ENCODE results near the gene ALS2CL. TPM values are rescaled to one million over a fixed set of nuclear protein-coding genes. Genes with fewer than 3 reads are reported as not detected.

The ALS2CL gene
- total and polyA plus RNA-seq, 2 donors (not counting 3 experiments of a cell fraction or from before 2014, with no cell fraction given): 7.8 to 10.1 TPM

GRCh38 chr3:46675843-46676567 lies 17.5 kb downstream of the ALS2CL start:
- Histone ChIP-seq H3K4me3 (replicated peaks in 1 of 3; ENCODE audit: insufficient read depth in 1 of 3, low read depth in 1 of 3, low read length in 3 of 3) (no peak overlapping the region), H3K9me3 (replicated peaks; ENCODE audit: control insufficient read depth, insufficient read depth, low read length) (no peaks in the 10 kb centered on the region), H3K4me1 (ENCODE audit: control insufficient read depth, extremely low read depth, insufficient read depth, low read length) (no peaks in the 10 kb centered on the region), H3K4me2 (ENCODE audit: insufficient read depth, low read length) (no peak overlapping the region), H3K27me3 (ENCODE audit: control insufficient read depth in 2 of 2, insufficient read depth in 2 of 2, low read length in 2 of 2) (no peaks in the 10 kb centered on the region), H3K79me2 (ENCODE audit: control insufficient read depth, insufficient read depth, low read length) (no peaks in the 10 kb centered on the region), H2AFZ (ENCODE audit: low read depth, low read length) (no peak overlapping the region), H3K9ac (replicated peaks; ENCODE audit: extremely low read depth, insufficient read depth, low read length) (no peak overlapping the region), H3K9me1 (replicated peaks; ENCODE audit: control insufficient read depth, extremely low read depth, insufficient read depth, low read length) (no peaks in the 10 kb centered on the region), H4K20me1 (replicated peaks; ENCODE audit: control insufficient read depth, extremely low read depth, insufficient read depth, low read length) (no peaks in the 10 kb centered on the region), H3K36me3 (ENCODE audit: control insufficient read depth in 2 of 2, extremely low read depth in 1 of 2, insufficient read depth in 2 of 2, low read length in 2 of 2) (no peaks in the 10 kb centered on the region), H3K27ac (ENCODE audit: insufficient read depth, low read depth, low read length) (no peak overlapping the region)
- DNase-seq (ENCODE audit: low read depth, low spot score): no peak
- intact Hi-C loops (cut with micrococcal nuclease) (no loop called here), dilution Hi-C loops (cut with MboI; ENCODE audit: extremely low pct_ligation_motif_present, low sequenced_read_pairs) (no loop called here)
- FAIRE-seq: no peak
- POLR2A ChIA-PET: no interaction called here
- CTCF ChIA-PET: interaction anchor here (0.9 to 1.0 kb wide), 2 partner anchors 20 to 234 kb away, joined by 3 to 4 read pairs; no protein-coding TSS in a partner anchor
- no TSS peak for BruUV-seq (replicated peaks)
- TF ChIP-seq POLR2A (IDR thresholded peaks at IDR 0.05; ENCODE audit: low read depth, low read length): no peak
- no peak for TF ChIP-seq GATA2 (IDR thresholded peaks at IDR 0.05; ENCODE audit: insufficient read depth, insufficient read length, low read depth, low read length)
- no peak for TF ChIP-seq FOS (IDR thresholded peaks at IDR 0.05; ENCODE audit: borderline replicate concordance, insufficient read depth, low read length)
- TF ChIP-seq CTCF (IDR thresholded peaks at IDR 0.05; ENCODE audit: extremely low read depth in 1 of 2, insufficient read depth in 1 of 2, low read depth in 1 of 2, low read length in 2 of 2): no peak
- no peak for TF ChIP-seq EZH2 (IDR thresholded peaks at IDR 0.05; ENCODE audit: borderline replicate concordance, low read depth, low read length, severe bottlenecking)
- no peak for TF ChIP-seq MAX (IDR thresholded peaks at IDR 0.05; ENCODE audit: insufficient read depth, insufficient read length)
- no peak for TF ChIP-seq MYC (IDR thresholded peaks at IDR 0.05; ENCODE audit: low read depth, low read length)
- no peak for TF ChIP-seq POLR2AphosphoS5 (IDR thresholded peaks at IDR 0.05; ENCODE audit: insufficient read depth, low read depth, low read length)
- TF ChIP-seq JUN (IDR thresholded peaks at IDR 0.05; ENCODE audit: borderline replicate concordance, insufficient read depth, insufficient read length, low read depth): no peak

Data from endothelial cell of umbilical vein (primary cell).